Temporal lobe (tissue), 1 donor: ENCODE data around the gene SERPINA1. TPM values are rescaled to one million over a fixed set of nuclear protein-coding genes. Genes with fewer than 3 reads are reported as not detected.

Source experiments
- total RNA-seq: library from RNA; depleted of rRNA; stranded (reverse); fragments of >200 nt; gene quantifications from one replicate; pipeline ENCODE4 v1.2.3, GENCODE V29; 2014

Gene SERPINA1
- total RNA-seq, 1 donor from 2014 or later: 1.5 TPM

Other genes with a start within 250 kb of the SERPINA1 start
- 0.49 TPM for gene PPP4R4, start 214.3 kb downstream of the SERPINA1 start, total RNA-seq
- gene SERPINA10, start 95.3 kb downstream of the SERPINA1 start, total RNA-seq: not detected
- not detected for gene SERPINA6, start 65.3 kb downstream of the SERPINA1 start, total RNA-seq
- not detected for gene SERPINA2, start 21.9 kb downstream of the SERPINA1 start, total RNA-seq
- gene SERPINA11, start 64.2 kb upstream of the SERPINA1 start, total RNA-seq: not detected
- not detected for gene SERPINA9, start 87.6 kb upstream of the SERPINA1 start, total RNA-seq
- gene SERPINA12, start 120.9 kb upstream of the SERPINA1 start, total RNA-seq: not detected
- gene SERPINA4, start 172.8 kb upstream of the SERPINA1 start, total RNA-seq: not detected
- gene SERPINA5, start 192.8 kb upstream of the SERPINA1 start, total RNA-seq: not detected
- 0.74 TPM for gene SERPINA3, start 223.8 kb upstream of the SERPINA1 start, total RNA-seq